SK-N-MC (cell line): ENCODE measurements around the gene MOV10L1.
A peak's percentile ranks its signal among the peaks of the same experiment; 100 is the strongest.
"Not testable (repeated sequence)": the region's sequence is repeated elsewhere in the genome, so short reads cannot be mapped to it uniquely, and the experiment has no call there.

Experiments
- DNase-seq: peaks from one replicate; pipeline ENCODE4 v3.0.0-alpha.2; 2011; ENCODE audit warnings: low read depth, low spot score
- H3K27ac ChIP-seq: fragments of 200-600 bp; sonication (generic); 2 replicates; pipeline ENCODE4 v1.5.1; 2016; ENCODE audit warnings: mixed run types
- H3K36me3 ChIP-seq: fragments of 200-600 bp; sonication (generic); 2 replicates; pipeline ENCODE4 v1.6.1; 2017; ENCODE audit warnings: antibody characterized with exemption, low read length, mixed read lengths; ENCODE audit not compliant: insufficient read depth
- H3K4me3 ChIP-seq: fragments of 200-600 bp; sonication (generic); 2 replicates; pipeline ENCODE4 v1.5.1; 2016
- H3K9ac ChIP-seq: fragments of 200-600 bp; sonication (generic); 2 replicates; pipeline ENCODE4 v1.8.0; 2017; ENCODE audit warnings: mixed run types, mixed read lengths; ENCODE audit not compliant: insufficient read length
- H3K9me3 ChIP-seq: fragments of 200-600 bp; sonication (generic); 2 replicates; pipeline ENCODE4 v1.6.1; 2017; ENCODE audit warnings: low read depth, mild to moderate bottlenecking, antibody characterized with exemption, low read length, moderate library complexity, mixed read lengths
- EZH2 ChIP-seq: fragments of 200-600 bp; sonication (generic); IDR thresholded peaks from one replicate; pipeline ENCODE4 v1.6.1; 2017; ENCODE audit warnings: antibody characterized with exemption
- FOXP2 ChIP-seq: optimal IDR thresholded peaks from 2 replicates; pipeline ENCODE3; 2011; ENCODE audit warnings: mild to moderate bottlenecking, moderate library complexity; ENCODE audit not compliant: insufficient read depth; ENCODE audit errors: extremely low read length, control extremely low read depth
- POLR2AphosphoS5 ChIP-seq: IDR thresholded peaks from 2 replicates; pipeline ENCODE4 v1.6.1; 2012; ENCODE audit warnings: mild to moderate bottlenecking, low read depth, low read length, borderline replicate concordance

Gene MOV10L1

DNA sequence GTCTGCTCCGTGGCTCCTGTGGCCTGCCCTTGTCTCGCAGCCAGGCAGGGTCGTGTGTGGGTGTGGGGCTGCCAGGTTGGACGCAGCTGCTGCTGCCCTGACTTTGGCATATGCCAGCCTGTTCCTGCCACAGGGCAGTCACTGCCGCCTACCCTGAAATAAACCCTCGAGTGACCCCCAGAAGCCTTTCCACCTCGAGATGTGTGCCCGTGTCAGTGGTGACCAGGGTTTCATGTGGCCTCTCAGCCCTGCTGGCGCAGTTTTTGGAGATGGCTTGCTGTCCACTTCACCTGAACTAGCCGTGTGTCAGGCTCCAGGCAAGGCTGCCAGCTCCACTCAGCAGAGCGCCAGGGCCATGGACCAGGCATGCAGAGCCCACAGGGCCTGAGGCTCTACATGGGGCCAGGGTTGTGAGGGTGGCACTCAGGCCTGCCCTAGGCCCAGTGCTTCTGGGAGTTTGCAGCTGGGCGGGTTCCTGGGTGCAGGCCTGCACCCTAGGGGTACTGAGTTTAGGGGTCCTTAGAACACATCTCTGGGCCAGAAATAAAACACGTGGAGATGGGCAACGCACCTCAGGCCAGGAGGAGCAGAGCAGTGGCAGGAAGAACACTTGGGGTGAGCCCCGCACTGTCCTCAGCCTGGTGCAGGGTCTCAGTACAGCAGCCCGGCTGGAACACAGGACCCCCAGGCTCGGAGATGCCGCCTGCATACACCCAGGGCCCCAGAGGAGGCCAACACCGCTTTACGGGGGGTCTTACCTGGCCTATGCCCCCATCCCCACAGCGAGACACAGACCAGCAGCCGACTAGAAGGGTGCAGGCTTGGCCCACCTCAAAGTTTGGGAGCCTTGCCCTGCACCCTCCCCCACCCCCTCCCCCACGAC lies 71.9 kb downstream of the MOV10L1 start:
- H3K4me3 ChIP-seq: no peak overlapping the region
- no peaks in the 10 kb centered on the region for H3K36me3 ChIP-seq
- DNase-seq: no peak
- no peak overlapping the region for H3K9ac ChIP-seq
- H3K9me3 ChIP-seq: no peaks in the 10 kb centered on the region
- H3K27ac ChIP-seq: no peak overlapping the region
- TF ChIP-seq POLR2AphosphoS5 (no peak), FOXP2 (no peak), EZH2 (no peak)

GRCh38 chr22:50162391-50162956 lies 72.7 kb downstream of the MOV10L1 start:
- no peak for TF ChIP-seq FOXP2
- no peak for TF ChIP-seq EZH2
- no peak for TF ChIP-seq POLR2AphosphoS5
- no peak for DNase-seq
- H3K27ac ChIP-seq: no peak overlapping the region
- no peaks in the 10 kb centered on the region for H3K9me3 ChIP-seq
- no peak overlapping the region for H3K4me3 ChIP-seq
- H3K9ac ChIP-seq: no peak overlapping the region
- no peaks in the 10 kb centered on the region for H3K36me3 ChIP-seq

DNA sequence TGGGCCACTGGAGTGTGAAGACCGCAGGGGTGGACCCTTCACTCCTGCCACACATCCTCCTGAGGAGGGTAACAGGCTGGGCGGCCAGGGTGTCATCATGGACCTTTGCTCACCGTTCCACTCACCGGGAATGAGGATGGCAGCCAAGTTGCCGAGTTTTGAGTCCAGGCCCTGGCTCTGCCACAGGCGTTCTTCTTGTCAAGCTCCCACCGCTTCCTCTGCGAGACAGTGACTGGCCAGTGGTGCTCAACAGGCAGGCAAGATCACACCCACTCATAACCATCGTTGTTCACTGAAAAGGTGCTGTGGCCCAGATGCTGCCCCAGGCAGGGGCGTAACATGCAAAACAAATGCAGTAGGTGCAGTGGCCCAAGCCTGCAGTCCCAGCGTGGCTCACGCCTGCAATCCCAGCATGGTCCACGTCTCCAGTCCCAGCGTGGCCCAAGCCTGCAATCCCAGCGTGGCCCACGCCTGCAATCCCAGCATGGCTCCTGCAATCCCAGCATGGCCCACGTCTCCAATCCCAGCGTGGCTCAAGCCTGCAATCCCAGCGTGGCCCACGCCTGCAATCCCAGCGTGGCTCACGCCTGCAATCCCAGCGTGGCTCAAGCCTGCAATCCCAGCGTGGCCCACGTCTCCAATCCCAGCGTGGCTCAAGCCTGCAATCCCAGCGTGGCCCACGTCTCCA lies 75.8 kb downstream of the MOV10L1 start:
- Histone ChIP-seq H3K36me3 (no peaks in the 10 kb centered on the region), H3K9me3 (no peaks in the 10 kb centered on the region), H3K27ac (no peak overlapping the region), H3K9ac (no peak overlapping the region), H3K4me3 (no peak overlapping the region)
- TF ChIP-seq POLR2AphosphoS5 (no peak), FOXP2 (no peak), EZH2 (no peak)
- no peak for DNase-seq

DNA sequence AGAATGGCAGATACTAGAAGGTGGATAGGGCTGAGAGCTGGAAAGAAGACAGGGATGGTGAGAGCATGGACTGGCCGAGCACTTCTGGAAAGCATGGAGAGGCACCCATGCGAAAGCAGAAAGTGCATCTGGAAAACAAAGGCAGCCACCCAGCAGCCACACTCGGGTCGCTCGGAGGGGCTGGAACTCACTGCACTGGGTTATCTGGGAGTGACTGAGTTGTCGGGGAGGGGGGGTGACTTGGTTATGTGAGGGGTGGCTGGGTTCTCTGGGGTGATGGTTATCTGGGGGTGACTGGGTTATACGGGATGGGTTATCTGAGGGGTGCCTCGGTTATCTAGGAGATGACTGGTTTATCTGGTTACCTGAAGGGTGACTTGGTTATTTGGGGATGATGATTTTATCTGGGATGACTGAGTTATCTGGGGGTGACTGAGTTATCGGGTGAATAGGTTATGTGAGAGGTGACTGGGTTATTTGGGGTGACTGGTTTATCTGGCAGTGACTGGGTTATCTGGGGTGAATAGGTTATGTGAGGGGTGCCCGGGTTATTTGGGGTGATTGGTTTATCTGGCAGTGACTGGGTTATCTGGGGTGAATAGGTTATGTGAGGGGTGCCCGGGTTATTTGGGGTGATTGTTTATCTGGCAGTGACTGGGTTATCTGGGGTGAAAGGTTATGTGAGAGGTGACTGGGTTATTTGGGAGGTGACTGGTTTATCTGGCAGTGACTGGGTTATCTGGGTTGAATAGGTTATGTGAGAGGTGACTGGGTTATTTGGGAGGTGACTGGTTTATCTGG lies 78.1 kb downstream of the MOV10L1 start:
- no peak for DNase-seq
- H3K36me3 ChIP-seq: no peaks in the 10 kb centered on the region

GRCh38 chr22:50168490-50169180 lies 78.8 kb downstream of the MOV10L1 start:
- DNase-seq, H3K4me3 ChIP-seq, H3K36me3 ChIP-seq, H3K9me3 ChIP-seq, H3K9ac ChIP-seq: not testable (repeated sequence)
- peak overlapping the region; percentile 68; the same call in 1 of the 2 replicates for H3K27ac ChIP-seq

More for the DNA sequence above, 78.1 kb downstream of the MOV10L1 start:
- Histone ChIP-seq H3K9me3 (no peaks in the 10 kb centered on the region), H3K9ac (no peak overlapping the region), H3K27ac (no peak overlapping the region), H3K4me3 (no peak overlapping the region)
- TF ChIP-seq POLR2AphosphoS5: no peak

DNA sequence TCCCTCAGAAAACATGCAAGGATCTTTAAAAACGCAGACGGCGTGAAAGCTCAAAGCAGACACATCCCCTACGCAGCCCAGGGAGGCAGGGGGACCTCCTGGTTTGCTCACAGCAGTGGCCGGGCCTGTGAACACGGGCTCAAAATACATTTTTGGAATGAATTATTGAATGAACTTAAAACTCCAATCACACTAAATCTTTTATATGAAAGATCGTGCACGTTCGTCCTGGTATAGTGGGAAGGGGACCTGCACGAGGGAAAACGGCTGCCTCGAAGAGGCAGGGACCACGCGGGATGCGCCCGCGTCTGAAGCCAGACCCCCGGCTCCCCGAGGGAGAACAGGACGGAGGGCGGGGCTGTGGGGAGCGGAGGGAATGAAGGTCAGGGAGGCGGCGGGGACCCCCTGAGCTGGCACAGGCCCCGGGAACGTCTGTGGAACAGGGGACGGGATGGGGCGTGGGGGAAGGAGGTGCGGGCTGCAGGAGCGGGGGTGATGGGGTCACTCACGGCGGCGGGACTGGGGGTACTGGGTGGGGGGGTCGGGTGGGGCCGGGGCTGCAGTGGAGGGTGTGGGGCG lies 79.5 kb downstream of the MOV10L1 start:
- no peak overlapping the region for H3K9ac ChIP-seq
- H3K9me3 ChIP-seq: no peaks in the 10 kb centered on the region
- no peaks in the 10 kb centered on the region for H3K36me3 ChIP-seq
- DNase-seq: no peak
- 0 out of 2 replicates have a peak overlapping the region, but pooled peaks have one; percentile 69 for H3K4me3 ChIP-seq
- TF ChIP-seq POLR2AphosphoS5 (no peak), EZH2 (no peak), FOXP2 (no peak)
- H3K27ac ChIP-seq: peak overlapping the region; percentile 68; the same call in 1 of the 2 replicates

DNA sequence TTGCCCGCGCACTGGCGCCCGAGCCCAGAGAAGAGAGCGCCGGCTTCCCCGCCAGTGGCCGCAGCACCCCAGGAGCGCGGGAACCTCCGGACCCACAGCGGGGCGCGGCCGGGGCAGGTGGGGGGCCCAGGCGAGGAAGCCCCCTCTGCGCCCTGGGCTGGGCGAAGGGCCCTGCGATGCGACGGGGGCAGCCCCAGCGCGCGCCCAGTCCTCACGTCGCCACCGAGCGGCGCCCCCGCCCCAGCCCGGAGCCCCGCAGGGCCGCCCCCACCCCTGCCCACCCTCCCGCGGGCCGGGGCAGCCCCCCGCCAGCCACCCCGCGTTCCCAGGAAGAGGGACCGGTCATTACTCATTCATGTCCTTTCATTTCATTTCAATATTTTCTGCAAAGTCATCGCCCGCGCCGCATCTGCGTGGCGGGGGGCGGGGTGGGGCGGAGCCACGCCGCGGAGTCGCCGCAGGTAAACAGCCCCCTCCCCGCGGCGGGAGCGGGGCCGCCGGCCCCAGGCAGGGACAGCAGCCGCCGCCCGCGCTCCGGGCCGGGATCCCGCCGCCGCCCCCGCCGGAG lies 80.1 kb downstream of the MOV10L1 start:
- Histone ChIP-seq H3K9ac (no peak overlapping the region), H3K9me3 (no peaks in the 10 kb centered on the region), H3K36me3 (no peaks in the 10 kb centered on the region), H3K27ac (no peak overlapping the region), H3K4me3 (peak overlapping the region; percentile 69)
- DNase-seq: no peak
- no peak for TF ChIP-seq POLR2AphosphoS5
- TF ChIP-seq FOXP2: no peak
- TF ChIP-seq EZH2: no peak
